Hepatic stellate cell (primary cell): ENCODE results near the gene CPSF7.
"Not testable (repeated sequence)": the region's sequence is repeated elsewhere in the genome, so short reads cannot be mapped to it uniquely, and the experiment has no call there.

Experiments used
- DNase-seq: peaks from one replicate; pipeline ENCODE4 v3.0.0; 2011; ENCODE audit warnings: low spot score

The CPSF7 gene

DNA sequence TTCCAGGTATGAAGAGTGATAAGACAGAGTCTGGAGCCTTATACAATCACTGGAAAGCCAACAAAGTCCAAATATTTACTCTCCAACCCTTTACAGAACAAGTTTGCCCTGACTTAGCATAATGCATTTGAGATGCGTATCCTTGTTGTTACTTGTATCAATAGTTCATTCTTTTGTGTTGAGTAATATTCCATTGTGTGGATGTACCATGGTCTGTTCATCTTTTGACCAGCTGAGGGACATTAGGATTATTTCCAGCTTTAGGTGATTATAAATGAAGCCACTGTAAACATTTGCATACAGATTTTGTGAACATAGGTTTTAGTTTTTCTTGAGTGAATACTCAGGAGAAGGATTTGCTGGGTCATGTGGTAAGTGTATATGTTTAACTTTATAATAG lies 9.8 kb upstream of the CPSF7 start:
- no peak for DNase-seq

DNA sequence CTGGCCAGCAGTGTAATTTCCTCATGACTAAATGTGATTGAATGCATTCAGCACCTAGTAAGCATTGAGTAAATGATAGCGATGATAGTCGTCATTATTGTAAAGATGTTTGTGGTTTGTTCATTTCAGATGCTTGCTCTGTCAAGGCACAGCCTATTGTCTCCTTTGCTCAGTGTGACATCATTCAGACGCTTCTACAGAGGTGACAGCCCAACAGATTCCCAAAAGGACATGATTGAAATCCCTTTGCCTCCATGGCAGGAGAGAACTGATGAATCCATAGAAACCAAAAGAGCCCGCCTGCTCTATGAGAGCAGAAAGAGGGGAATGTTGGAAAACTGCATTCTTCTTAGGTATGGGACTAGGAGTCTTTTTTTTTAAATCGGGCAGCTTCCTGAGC lies 7.7 kb upstream of the CPSF7 start:
- no peak for DNase-seq

- DNase-seq, result not testable (repeated sequence)
Observed at GRCh38 chr11:61430839-61431238, 1.1 kb upstream of the CPSF7 start.

GRCh38 chr11:61429346-61429690 lies 457 bp downstream of the CPSF7 start:
- peak; percentile 67 for DNase-seq

- no peak for DNase-seq
Observed at GRCh38 chr11:61425367-61426131, 4.2 kb downstream of the CPSF7 start.

GRCh38 chr11:61422226-61422625 lies 7.5 kb downstream of the CPSF7 start:
- DNase-seq, result no peak

GRCh38 chr11:61418136-61418535 lies 11.6 kb downstream of the CPSF7 start:
- no peak for DNase-seq

GRCh38 chr11:61417670-61418069 lies 12.1 kb downstream of the CPSF7 start:
- DNase-seq, result no peak

- DNase-seq, result no peak
Observed at GRCh38 chr11:61416941-61417340, 12.8 kb downstream of the CPSF7 start.

DNA sequence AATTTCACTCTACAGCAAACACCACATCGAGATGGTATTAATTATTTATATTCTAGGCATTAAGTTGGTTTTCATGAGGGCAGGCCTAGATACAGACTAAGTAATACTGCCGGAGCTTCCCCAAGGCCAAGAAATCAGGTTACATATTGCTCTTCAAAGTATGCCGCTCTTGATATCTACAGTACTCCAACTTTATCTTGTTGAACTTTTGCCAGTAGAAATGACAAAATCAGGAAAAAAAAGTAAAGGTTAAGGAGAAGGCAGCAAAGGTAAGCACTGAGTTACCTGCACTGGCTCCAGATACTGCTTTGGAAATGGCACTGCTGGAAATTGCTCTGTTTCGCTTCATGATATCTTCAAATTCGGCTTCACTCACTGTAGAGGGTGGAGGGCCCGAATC lies 14.4 kb downstream of the CPSF7 start:
- no peak for DNase-seq

GRCh38 chr11:61414547-61414946 lies 15.2 kb downstream of the CPSF7 start:
- no peak for DNase-seq

DNA sequence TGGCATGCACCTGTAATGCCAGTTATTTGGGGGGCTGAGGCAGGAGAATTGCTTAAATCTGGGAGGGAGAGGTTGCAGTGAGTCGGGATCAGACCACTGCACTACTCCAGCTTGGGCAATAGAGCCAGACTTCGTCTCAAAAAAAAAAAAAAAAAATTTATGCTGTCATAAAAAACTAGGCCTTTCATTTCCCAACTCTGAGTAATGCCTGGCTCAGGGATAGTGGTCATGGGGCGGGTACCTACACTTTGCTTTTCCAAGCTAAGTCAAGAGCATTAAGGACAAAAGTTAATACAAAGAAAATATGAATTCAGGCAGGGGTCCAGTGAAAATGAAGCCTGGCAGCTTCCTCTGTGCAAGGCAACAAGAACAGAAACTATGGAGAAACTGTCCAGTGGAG lies 16.3 kb downstream of the CPSF7 start:
- no peak for DNase-seq

- DNase-seq, result no peak
Observed at GRCh38 chr11:61411589-61411988, 18.2 kb downstream of the CPSF7 start.

GRCh38 chr11:61406991-61407728 lies 22.6 kb downstream of the CPSF7 start:
- no peak for DNase-seq

GRCh38 chr11:61406067-61406466 lies 23.7 kb downstream of the CPSF7 start:
- DNase-seq, result no peak

DNA sequence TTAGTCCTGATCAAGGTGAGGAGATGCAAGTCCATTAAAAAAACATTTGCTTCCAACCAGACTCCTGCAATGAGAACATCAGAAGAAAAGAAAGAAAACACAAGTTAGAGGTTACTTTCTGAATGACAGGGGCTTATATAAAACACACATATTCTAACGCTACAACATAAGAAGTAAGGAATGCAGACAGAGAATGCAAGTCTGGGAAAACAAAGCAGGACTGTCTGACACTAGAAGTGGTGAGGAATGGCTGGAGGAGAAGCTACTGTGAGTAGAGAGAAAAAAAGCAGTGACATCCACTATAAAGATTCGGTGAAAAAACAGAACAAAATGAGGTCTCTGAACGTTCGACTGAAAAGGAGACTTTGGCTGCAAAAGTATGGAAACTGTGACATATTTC lies 25.1 kb downstream of the CPSF7 start:
- DNase-seq, result no peak

DNA sequence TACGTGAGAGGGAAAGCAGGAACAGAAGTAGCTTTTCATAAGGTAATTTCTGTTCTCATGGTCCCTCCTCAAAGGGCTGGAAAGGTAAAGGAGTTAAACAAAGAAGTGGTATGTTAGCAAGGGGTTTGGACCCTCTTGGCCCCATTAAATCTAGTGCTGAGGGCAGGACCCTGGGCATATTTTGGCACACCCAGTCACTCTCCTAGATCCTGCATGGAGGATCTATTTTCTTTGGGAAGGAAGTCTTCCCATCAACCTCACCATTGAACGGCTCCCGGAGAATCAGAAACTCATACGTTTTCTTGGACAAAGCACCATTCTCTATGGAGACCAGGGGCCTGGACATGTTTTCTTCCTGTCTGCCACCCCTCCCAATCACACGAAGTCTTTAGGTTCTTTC lies 25.7 kb downstream of the CPSF7 start:
- no peak for DNase-seq

DNA sequence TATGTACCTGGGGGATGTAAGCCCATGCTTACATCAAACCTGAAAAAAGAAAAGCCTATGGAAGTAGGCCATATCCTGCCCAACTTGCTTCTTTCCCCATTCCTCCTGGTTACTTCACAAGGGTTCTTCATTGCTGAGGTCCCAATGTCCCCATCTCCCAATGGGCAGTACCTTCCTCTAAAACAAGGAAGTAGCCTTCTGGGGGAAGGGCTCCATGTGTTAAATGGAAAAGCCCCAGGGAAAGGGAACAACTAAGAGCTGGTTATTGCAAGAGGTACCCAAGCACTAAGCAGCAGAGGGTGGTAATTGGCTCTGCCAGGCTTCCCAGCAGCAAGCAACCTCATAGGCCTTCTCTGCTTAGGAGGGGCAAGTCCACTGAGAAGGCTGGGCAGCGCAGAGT lies 26.1 kb downstream of the CPSF7 start:
- DNase-seq, result no peak

DNA sequence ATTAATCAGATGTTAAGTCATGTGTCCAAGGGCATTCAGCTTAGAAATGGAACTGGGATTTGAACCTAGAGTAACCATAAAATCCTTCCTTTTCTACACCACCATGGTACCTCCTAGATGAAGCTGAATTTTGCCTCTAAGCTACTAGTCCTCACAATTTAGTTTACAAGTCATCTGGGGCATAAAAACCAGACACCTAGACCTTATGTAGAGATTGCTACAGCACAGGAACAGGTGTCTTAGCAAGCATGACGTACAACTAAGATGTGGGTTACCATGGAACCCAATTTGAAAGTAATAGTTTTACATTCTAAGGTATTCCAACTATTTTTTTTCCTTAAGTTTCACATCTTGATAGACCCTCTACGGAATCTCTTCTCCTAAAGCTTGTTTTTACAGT lies 28.2 kb downstream of the CPSF7 start:
- DNase-seq, result no peak

DNA sequence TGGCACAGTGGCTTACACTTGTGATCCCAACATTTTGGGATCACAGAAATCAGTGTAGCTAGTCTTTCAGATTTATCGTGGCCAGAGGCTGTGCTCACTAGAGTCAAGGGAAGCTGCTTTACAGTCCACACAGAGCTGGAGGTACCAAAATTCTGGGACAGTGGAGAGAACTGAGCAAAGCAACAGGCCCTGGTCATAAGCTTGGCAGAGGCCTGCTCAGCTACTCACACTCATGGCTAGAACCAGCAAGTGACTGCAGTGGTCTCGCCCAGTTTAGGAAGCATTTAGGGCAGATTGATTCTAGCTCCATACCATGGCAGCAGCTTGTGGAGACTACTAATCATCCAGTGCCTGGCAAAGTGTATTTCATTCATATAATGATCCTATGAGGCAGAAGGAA lies 28.6 kb downstream of the CPSF7 start:
- DNase-seq, result no peak

DNA sequence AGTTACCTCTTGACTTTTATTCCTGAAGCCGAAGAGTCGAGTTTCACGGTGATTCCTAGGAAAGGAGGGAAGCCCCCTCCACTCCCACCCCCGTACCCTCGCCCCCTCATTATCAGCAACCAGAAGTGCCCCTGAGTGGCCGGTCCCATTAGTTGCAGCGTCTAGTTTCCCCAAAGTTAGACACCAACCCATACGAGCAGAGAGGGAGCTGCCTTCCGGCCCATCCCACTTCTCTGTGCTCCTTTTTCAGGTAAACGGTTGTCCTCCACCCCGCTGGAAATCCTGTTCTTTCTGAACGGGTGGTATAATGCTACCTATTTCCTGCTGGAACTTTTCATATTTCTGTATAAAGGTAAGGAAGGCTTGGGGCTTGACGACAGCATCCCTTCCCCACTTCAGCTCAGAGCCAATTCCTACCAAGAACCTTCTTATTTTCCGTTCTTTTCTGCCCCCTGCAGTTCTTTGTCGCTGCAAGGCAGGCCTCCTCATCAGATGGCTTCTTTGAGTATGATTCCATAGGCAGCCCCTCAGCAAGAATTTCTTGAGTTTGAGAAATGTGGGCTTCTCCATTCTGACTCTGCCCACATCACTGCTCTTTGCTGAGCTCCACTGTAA lies 36.7 kb downstream of the CPSF7 start:
- peak; percentile 44 for DNase-seq

GRCh38 chr11:61390161-61390560 lies 39.6 kb downstream of the CPSF7 start:
- no peak for DNase-seq
